SK-N-SH (cell line): ENCODE data around the gene PZP. TPM values are rescaled to one million over a fixed set of nuclear protein-coding genes. Genes with fewer than 3 reads are reported as not detected.

ENCODE experiments used
- CTCF ChIA-PET: fragments of 300-600, 350-600 bp; formaldehyde crosslinking; extraction: SDS; loops from one replicate; lab custom pipeline; 2021; lab: Yijun Ruan, JAX
- POLR2A ChIA-PET: fragments of 350-600 bp; sonication (Branson Sonifier 250); formaldehyde crosslinking; extraction: SDS; loops from one replicate; lab custom pipeline; 2020; ENCODE audit warnings: antibody characterized with exemption, inconsistent platforms; lab: Yijun Ruan, JAX
- DNase-seq: peaks from one replicate; pipeline ENCODE4 v3.0.0; 2012
- H2AFZ ChIP-seq: fragments of 200-600 bp; sonication (generic); 2 replicates; pipeline ENCODE4 v1.8.1; 2016; ENCODE audit warnings: antibody characterized with exemption, mild to moderate bottlenecking, low read depth
- H3F3A ChIP-seq: fragments of 200-600 bp; sonication (generic); replicated peaks from 2 replicates; pipeline ENCODE3; 2016; ENCODE audit warnings: antibody characterized with exemption, mild to moderate bottlenecking; ENCODE audit not compliant: insufficient read depth
- H3K27ac ChIP-seq, 2 experiments: fragments of 200-500 bp in 1 of 2; fragments of 200-600 bp in 1 of 2; sonication (Bioruptor generic) in 1 of 2; sonication (generic), shearing (Covaris generic) in 1 of 2; 2 replicates each; pipeline versions ENCODE4 v1.5.1 to v1.6.1; 2014 to 2016; ENCODE audit warnings: low read depth in 2 of 2, inconsistent platforms in 1 of 2, low read length in 1 of 2, mild to moderate bottlenecking in 1 of 2, mixed read lengths in 1 of 2
- H3K27me3 ChIP-seq: fragments of 200-600 bp; sonication (generic), shearing (Covaris generic); 2 replicates; pipeline ENCODE4 v1.6.1; 2016; ENCODE audit warnings: mixed run types; ENCODE audit not compliant: insufficient read depth
- H3K36me3 ChIP-seq, 2 experiments: fragments of 200-500 bp in 1 of 2; fragments of 200-600 bp in 1 of 2; sonication (Bioruptor generic) in 1 of 2; sonication (generic) in 1 of 2; replicated peaks in 1 of 2; 2 replicates each; pipeline versions ENCODE3 to v1.5.1; 2014 to 2016; ENCODE audit warnings: low read length in 1 of 2, mild to moderate bottlenecking in 1 of 2; ENCODE audit not compliant: insufficient read depth in 2 of 2, control insufficient read depth in 1 of 2
- H3K4me1 ChIP-seq, 2 experiments: fragments of 200-500 bp in 1 of 2; fragments of 200-600 bp in 1 of 2; sonication (Bioruptor generic) in 1 of 2; sonication (generic), shearing (Covaris generic) in 1 of 2; 2 replicates each; pipeline versions ENCODE4 v1.5.1 to v1.6.1; 2014 to 2016; ENCODE audit warnings: low read depth in 1 of 2, low read length in 1 of 2, mixed run types in 1 of 2; ENCODE audit not compliant: insufficient read depth in 2 of 2, control insufficient read depth in 1 of 2
- H3K4me2 ChIP-seq: fragments of 200-600 bp; sonication (generic), shearing (Covaris generic); 2 replicates; pipeline ENCODE4 v1.6.1; 2017; ENCODE audit warnings: mixed run types
- H3K4me3 ChIP-seq, 2 experiments: fragments of 200-500 bp in 1 of 2; fragments of 200-600 bp in 1 of 2; sonication (Bioruptor generic) in 1 of 2; sonication (generic), shearing (Covaris generic) in 1 of 2; 2 replicates each; pipeline versions ENCODE4 v1.5.1 to v1.8.1; 2014 to 2016; ENCODE audit warnings: low read depth in 2 of 2, inconsistent platforms in 1 of 2, low read length in 1 of 2, mild to moderate bottlenecking in 1 of 2, mixed read lengths in 1 of 2, moderate library complexity in 1 of 2
- H3K79me2 ChIP-seq: fragments of 200-600 bp; sonication (generic); 2 replicates; pipeline ENCODE4 v1.8.1; 2017; ENCODE audit warnings: mild to moderate bottlenecking; ENCODE audit not compliant: insufficient read depth
- H3K9ac ChIP-seq: fragments of 200-600 bp; sonication (generic); 2 replicates; pipeline ENCODE4 v1.6.1; 2017; ENCODE audit warnings: mixed run types
- H3K9me2 ChIP-seq: fragments of 200-600 bp; sonication (generic); 2 replicates; pipeline ENCODE4 v1.6.1; 2017; ENCODE audit warnings: mixed run types
- H3K9me3 ChIP-seq: fragments of 200-600 bp; sonication (generic); 2 replicates; pipeline ENCODE4 v1.6.1; 2017; ENCODE audit warnings: mixed run types, mild to moderate bottlenecking, moderate library complexity
- H4K20me1 ChIP-seq: fragments of 200-600 bp; sonication (generic); 2 replicates; pipeline ENCODE4 v1.6.1; 2017; ENCODE audit warnings: mild to moderate bottlenecking, mixed run types; ENCODE audit not compliant: insufficient read depth
- CHD2 ChIP-seq: fragments of 150-350 bp; IDR thresholded peaks from 2 replicates; pipeline ENCODE4 v1.6.1; 2018; ENCODE audit warnings: low read length; ENCODE audit not compliant: partially characterized antibody
- EP300 ChIP-seq, 2 experiments: IDR thresholded peaks; 2 replicates each; pipeline versions ENCODE4 v1.4.0 to v1.6.1; 2012; ENCODE audit warnings: borderline replicate concordance in 1 of 2, low read depth in 1 of 2, low read length in 1 of 2
- EZH2phosphoT487 ChIP-seq: fragments of 200-600 bp; sonication (generic); IDR thresholded peaks from 2 replicates; pipeline ENCODE4 v1.6.1; 2017; ENCODE audit warnings: low read depth, mixed run types, mild to moderate bottlenecking, antibody characterized with exemption, moderate library complexity, borderline replicate concordance
- FOXM1 ChIP-seq: IDR thresholded peaks from 2 replicates; pipeline ENCODE4 v1.4.0; 2012; ENCODE audit warnings: low read depth, mild to moderate bottlenecking
- GABPA ChIP-seq: IDR thresholded peaks from 2 replicates; pipeline ENCODE4 v1.4.0; 2012; ENCODE audit warnings: low read depth, mild to moderate bottlenecking
- GATA2 ChIP-seq: sonication (generic); formaldehyde crosslinking; IDR thresholded peaks from 2 replicates; pipeline ENCODE4 v1.5.0; 2020; ENCODE audit warnings: mild to moderate bottlenecking, missing genetic modification reagents
- IRF3 ChIP-seq: fragments of 150-350 bp; IDR thresholded peaks from 2 replicates; pipeline ENCODE4 v1.6.1; 2016; ENCODE audit warnings: mild to moderate bottlenecking, low read depth, low read length
- MEF2A ChIP-seq: IDR thresholded peaks from 2 replicates; pipeline ENCODE4 v1.4.0; 2012; ENCODE audit warnings: low read depth, borderline replicate concordance
- MXI1 ChIP-seq: IDR thresholded peaks from 2 replicates; pipeline ENCODE4 v1.6.1; 2012; ENCODE audit warnings: mild to moderate bottlenecking, low read depth, low read length, improper control_type of control experiment
- NRF1 ChIP-seq: IDR thresholded peaks from 2 replicates; pipeline ENCODE4 v1.6.1; 2012; ENCODE audit warnings: low read depth, mild to moderate bottlenecking, low read length
- PBX3 ChIP-seq: IDR thresholded peaks from 2 replicates; pipeline ENCODE4; 2012
- RAD21 ChIP-seq: IDR thresholded peaks from 2 replicates; pipeline ENCODE4 v1.6.1; 2012; ENCODE audit warnings: mild to moderate bottlenecking, low read length
- RCOR1 ChIP-seq: fragments of 150-350 bp; IDR thresholded peaks from 2 replicates; pipeline ENCODE4 v1.6.1; 2017; ENCODE audit warnings: antibody characterized with exemption, low read length
- REST ChIP-seq: IDR thresholded peaks from 2 replicates; pipeline ENCODE4 v1.6.1; 2012; ENCODE audit warnings: mild to moderate bottlenecking, low read depth, low read length, moderate library complexity
- RXRA ChIP-seq: IDR thresholded peaks from 2 replicates; pipeline ENCODE4 v1.4.0; 2012; ENCODE audit warnings: low read depth, mild to moderate bottlenecking, borderline replicate concordance
- TAF1 ChIP-seq: IDR thresholded peaks from 2 replicates; pipeline ENCODE4 v1.6.1; 2012; ENCODE audit warnings: low read depth, mild to moderate bottlenecking, low read length, moderate library complexity, borderline replicate concordance
- USF2 ChIP-seq: fragments of 150-350 bp; IDR thresholded peaks from 2 replicates; pipeline ENCODE4 v1.6.1; 2017; ENCODE audit warnings: antibody characterized with exemption, low read length, low read depth, borderline replicate concordance
- WGBS: methylation state at CpG from one replicate; pipeline ENCODE4 v1.1.6; 2017; ENCODE audit warnings: low lambda C conversion rate; 5-methylcytosine and 5-hydroxymethylcytosine counted together
- polyA plus RNA-seq, 3 experiments: library from polyadenylated mRNA; depleted of rRNA; stranded (reverse); fragments of >200 nt; gene quantifications; 2 replicates each; pipeline ENCODE4 v1.2.3, GENCODE V29; 2012
- TF ChIP-seq, protein P1 (sequence below): IDR thresholded peaks from 2 replicates; pipeline ENCODE4 v1.4.0; 2012; ENCODE audit warnings: low read depth
- TF ChIP-seq, protein P2 (sequence below): IDR thresholded peaks from 2 replicates; pipeline ENCODE4 v1.4.0; 2012; ENCODE audit warnings: low read depth, borderline replicate concordance

Gene PZP
- polyA plus RNA-seq, 1 of the 3 experiments (the other 2 are of a cell fraction) = not detected

DNA sequence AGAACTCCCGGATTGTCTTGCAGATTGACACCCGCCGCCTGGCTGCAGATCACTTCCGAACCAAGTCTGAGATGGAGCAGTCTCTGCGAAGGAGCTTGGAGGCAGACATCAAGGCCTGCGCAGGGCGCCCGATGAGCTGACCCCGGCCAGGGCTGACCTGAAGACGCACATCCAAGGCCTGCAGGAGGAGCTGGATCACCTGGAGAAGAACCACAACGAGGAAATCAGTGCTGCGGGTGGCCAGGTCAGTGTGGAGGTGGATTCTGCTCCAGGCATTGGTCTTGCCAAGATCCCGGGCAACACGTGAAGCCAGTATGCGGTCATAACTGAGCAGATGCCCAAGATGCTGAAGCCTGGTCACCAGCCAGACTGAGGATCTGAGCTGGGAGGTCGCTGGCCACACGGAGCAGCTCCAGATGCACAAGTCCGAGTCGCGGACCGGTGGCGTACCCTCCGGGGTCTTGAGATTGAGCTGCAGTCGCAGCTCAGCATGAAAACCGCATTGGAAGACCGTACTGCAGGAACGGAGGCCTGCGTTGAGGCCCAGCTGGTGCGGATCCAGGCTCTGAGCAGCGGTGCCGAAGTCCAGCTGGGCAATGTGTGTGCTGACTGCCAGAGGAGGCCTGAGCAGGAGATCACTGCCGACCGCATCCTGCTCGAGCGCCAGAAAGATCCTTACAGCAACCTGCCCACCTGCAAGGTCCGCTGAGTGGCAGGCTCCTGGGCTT is 80.1 kb downstream of the PZP start:
- ChIA-PET POLR2A (no interaction called here), CTCF (no interaction called here)
- TF ChIP-seq MEF2A (no peak), TAF1 (no peak), MXI1 (no peak), RXRA (no peak), NRF1 (no peak), EZH2phosphoT487 (no peak), GABPA (no peak), REST (no peak), USF2 (no peak), RCOR1 (no peak), EP300 (IDR thresholded peaks at IDR 0.05; ENCODE audit: borderline replicate concordance in 1 of 2, low read depth in 1 of 2, low read length in 1 of 2) (no peak), PBX3 (no peak), RAD21 (no peak), CHD2 (no peak), FOXM1 (no peak), GATA2 (no peak), IRF3 (no peak)
- TF ChIP-seq, protein P1, sequence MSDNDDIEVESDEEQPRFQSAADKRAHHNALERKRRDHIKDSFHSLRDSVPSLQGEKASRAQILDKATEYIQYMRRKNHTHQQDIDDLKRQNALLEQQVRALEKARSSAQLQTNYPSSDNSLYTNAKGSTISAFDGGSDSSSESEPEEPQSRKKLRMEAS = no peak
- TF ChIP-seq, protein P2, sequence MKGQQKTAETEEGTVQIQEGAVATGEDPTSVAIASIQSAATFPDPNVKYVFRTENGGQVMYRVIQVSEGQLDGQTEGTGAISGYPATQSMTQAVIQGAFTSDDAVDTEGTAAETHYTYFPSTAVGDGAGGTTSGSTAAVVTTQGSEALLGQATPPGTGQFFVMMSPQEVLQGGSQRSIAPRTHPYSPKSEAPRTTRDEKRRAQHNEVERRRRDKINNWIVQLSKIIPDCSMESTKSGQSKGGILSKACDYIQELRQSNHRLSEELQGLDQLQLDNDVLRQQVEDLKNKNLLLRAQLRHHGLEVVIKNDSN = no peak
- Histone ChIP-seq H3K4me2 (no peak overlapping the region), H2AFZ (no peak overlapping the region), H3K9me2 (no peaks in the 10 kb centered on the region), H3K4me1 (no peaks in the 10 kb centered on the region), H3K79me2 (no peaks in the 10 kb centered on the region), H3K27ac (no peak overlapping the region), H3K4me3 (no peak overlapping the region), H3K27me3 (no peaks in the 10 kb centered on the region), H3K9me3 (no peaks in the 10 kb centered on the region), H3K9ac (no peak overlapping the region), H3F3A (no peaks in the 10 kb centered on the region), H4K20me1 (no peaks in the 10 kb centered on the region), H3K36me3 (no peaks in the 10 kb centered on the region)
- 62% methylated on average over 16 of the region's 36 CpGs for WGBS
- no peak for DNase-seq
